WTC11 (cell line): Measurements from ENCODE around the gene TREML2.
"Not testable (repeated sequence)": the region's sequence is repeated elsewhere in the genome, so short reads cannot be mapped to it uniquely, and the experiment has no call there.

Experiments
- ATF3 ChIP-seq: sonication (generic); formaldehyde crosslinking; conservative IDR thresholded peaks from 2 replicates; pipeline ENCODE4 v1.8.1; 2022; ENCODE audit warnings: mild to moderate bottlenecking, missing genetic modification reagents
- CREM ChIP-seq: sonication (generic); formaldehyde crosslinking; IDR thresholded peaks from 2 replicates; pipeline ENCODE4 v1.8.1; 2022; ENCODE audit warnings: mild to moderate bottlenecking, missing genetic modification reagents, moderate library complexity
- CTCF ChIP-seq: fragments of 200-600 bp; IDR thresholded peaks from 2 replicates; pipeline ENCODE4 v1.8.0; 2022; ENCODE audit warnings: antibody characterized with exemption
- ELF4 ChIP-seq: sonication (generic); formaldehyde crosslinking; IDR thresholded peaks from 2 replicates; pipeline ENCODE4 v1.8.1; 2022; ENCODE audit warnings: low read depth, mild to moderate bottlenecking, moderate library complexity, missing genetic modification reagents
- KAT7 ChIP-seq: sonication (generic); formaldehyde crosslinking; IDR thresholded peaks from 2 replicates; pipeline ENCODE4 v1.8.1; 2023; ENCODE audit warnings: missing genetic modification reagents, mild to moderate bottlenecking, borderline replicate concordance
- SP1 ChIP-seq: sonication (generic); formaldehyde crosslinking; conservative IDR thresholded peaks from 2 replicates; pipeline ENCODE4 v1.8.1; 2022; ENCODE audit warnings: missing genetic modification reagents
- USF1 ChIP-seq: sonication (generic); formaldehyde crosslinking; IDR thresholded peaks from 2 replicates; pipeline ENCODE4 v1.8.0; 2022; ENCODE audit warnings: mild to moderate bottlenecking, missing genetic modification reagents

DNA sequence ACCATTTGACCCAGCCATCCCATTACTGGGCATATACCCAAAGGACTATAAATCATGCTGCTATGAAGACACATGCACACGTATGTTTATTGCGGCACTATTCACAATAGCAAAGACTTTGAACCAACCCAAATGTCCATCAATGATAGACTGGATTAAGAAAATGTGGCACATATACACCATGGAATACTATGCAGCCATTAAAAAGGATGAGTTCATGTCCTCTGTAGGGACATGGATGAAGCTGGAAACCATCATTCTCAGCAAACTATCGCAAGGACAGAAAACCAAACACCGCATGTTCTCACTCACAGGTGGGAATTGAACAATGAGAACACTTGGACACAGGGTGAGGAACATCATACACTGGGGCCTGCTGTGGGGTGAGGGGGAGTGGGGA lies 45.6 kb upstream of the TREML2 start:
- not testable (repeated sequence) for TF ChIP-seq ATF3 (CRISPR knock-in tag); CTCF; SP1 (CRISPR knock-in tag); USF1 (CRISPR knock-in tag); ELF4 (CRISPR knock-in tag); CREM (CRISPR knock-in tag); KAT7 (CRISPR knock-in tag)
